GM23248 (cell line): ENCODE measurements around the gene CABYR.

Experiments used
- EZH2 ChIP-seq: fragments of 200-600 bp; sonication (generic); IDR thresholded peaks from 2 replicates; pipeline ENCODE4 v1.6.1; 2018; ENCODE audit warnings: antibody characterized with exemption, mild to moderate bottlenecking; ENCODE audit not compliant: insufficient read depth, poor library complexity, severe bottlenecking
- EZH2phosphoT487 ChIP-seq: fragments of 200-600 bp; sonication (generic); IDR thresholded peaks from 2 replicates; pipeline ENCODE4 v1.6.1; 2018; ENCODE audit warnings: antibody characterized with exemption, moderate library complexity, mild to moderate bottlenecking, low read depth; ENCODE audit not compliant: insufficient read depth

- TF ChIP-seq EZH2: no peak
- no peak for TF ChIP-seq EZH2phosphoT487
Measured at GRCh38 chr18:24112464-24112863, 26.4 kb upstream of the CABYR start.
